A673 (cell line): ENCODE data around the gene CRADD.

Source experiments
- CTCF ChIP-seq: fragments of 300-800, 200-600 bp; sonication (generic); conservative IDR thresholded peaks from 2 replicates; pipeline ENCODE4 v1.5.1; 2017; ENCODE audit warnings: low read depth, mild to moderate bottlenecking, antibody characterized with exemption, low read length, moderate library complexity, mixed read lengths
- EZH2 ChIP-seq: fragments of 200-600 bp; sonication (generic); IDR thresholded peaks from 2 replicates; pipeline ENCODE4 v1.6.1; 2017; ENCODE audit warnings: borderline replicate concordance, low read depth, mild to moderate bottlenecking, mixed read lengths, antibody characterized with exemption, low read length; ENCODE audit not compliant: poor library complexity, severe bottlenecking

- TF ChIP-seq CTCF: no peak
- no peak for TF ChIP-seq EZH2
Observed at GRCh38 chr12:93759512-93760081, 82.4 kb downstream of the CRADD start.
